Stimulated activated CD8-positive, alpha-beta memory T cell treated with anti-CD3 and anti-CD28 coated beads, Interleukin-2, amount 100 ng/mL, for 1 hour (primary cell): ENCODE measurements around the gene LHFPL6.

Experiments used
- DNase-seq, 2 donors: peaks; one replicate each; pipeline ENCODE4 v3.0.0-alpha.2; 2020; ENCODE audit warnings: low read depth in 2 of 2

The LHFPL6 gene

DNA sequence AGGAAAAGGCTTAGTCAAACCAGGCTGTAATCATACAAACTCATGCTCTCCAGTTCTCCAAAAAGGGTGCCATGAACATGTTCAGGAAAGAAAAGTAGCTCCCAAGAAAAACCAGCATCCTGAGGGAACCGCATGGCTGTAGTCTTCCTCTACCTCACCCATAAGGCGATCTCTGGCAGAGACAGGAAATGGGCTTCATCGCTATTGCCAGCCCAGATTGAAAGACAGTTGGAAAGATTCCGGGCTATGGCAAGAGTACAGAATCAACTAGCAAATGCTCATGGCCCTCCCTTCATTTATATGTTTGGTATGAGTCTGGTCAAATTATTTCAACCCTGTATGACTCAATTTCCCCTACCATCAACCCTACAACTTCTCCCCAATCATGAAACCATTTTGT, 140.1 kb downstream of the LHFPL6 start:
- no peak for DNase-seq

DNA sequence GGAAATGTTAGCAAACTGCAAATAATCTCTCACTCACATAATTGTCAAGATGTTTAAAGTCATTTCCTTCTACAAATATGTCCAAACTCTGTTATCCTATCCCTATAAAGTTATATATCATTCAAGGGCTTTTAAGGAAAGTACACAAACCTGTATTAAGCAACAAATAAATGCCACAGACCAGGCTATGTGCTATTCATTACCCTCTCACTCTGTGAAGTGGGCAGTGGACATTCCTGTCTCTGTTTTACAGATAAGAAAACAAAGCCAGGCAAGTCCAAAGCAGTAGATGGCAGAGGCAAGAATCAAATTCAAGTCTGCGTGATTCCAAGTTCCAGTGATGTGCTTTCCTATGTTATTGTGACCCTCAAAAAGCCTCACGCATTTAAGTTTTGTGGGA, 140.6 kb downstream of the LHFPL6 start:
- no peak for DNase-seq

DNA sequence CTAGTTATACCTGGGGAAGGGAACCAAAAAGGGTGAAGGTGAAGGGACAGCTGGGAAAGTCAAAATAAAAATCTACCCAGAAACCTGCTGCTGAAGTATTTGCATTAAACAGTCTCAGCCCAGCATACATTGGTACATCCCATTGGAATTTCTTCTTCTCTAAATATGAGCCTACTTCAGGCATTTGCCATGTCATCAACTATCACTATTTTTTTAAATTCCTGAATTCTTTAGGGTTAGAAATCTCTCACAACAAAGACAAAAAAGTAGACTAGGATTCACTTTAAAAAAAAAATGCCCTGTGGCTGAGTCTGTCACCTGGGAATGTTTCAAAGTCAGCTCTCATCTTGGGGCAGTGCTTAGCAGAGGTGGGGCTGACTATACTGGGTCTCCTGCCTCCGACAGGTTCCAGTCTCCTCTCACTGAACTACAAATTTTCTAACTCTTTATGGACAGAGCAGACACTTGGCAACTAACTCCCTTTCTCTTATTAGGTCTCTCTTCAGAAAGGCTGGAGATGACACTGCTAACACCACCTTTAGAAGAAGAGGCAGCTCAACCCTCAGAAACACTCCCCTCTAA, 141.2 kb downstream of the LHFPL6 start:
- DNase-seq: no peak

DNA sequence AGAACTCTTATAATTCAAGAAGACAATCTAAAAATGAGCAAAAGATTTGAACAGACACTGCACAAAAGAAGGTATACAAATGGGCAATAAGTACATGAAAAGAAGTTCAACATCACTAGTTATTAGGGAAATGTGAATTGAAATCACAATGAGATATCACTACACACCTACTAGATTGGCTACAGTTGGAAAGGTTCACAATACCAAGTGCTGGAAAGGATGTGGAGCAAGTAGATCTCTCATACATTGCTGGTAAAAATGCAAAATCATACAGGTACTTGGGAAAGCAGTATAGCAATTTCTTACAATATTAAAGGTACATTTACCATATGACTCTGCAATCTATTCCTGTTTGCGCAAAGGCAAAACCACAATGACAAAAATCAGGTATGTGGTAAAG, 145.7 kb downstream of the LHFPL6 start:
- DNase-seq: no peak

DNA sequence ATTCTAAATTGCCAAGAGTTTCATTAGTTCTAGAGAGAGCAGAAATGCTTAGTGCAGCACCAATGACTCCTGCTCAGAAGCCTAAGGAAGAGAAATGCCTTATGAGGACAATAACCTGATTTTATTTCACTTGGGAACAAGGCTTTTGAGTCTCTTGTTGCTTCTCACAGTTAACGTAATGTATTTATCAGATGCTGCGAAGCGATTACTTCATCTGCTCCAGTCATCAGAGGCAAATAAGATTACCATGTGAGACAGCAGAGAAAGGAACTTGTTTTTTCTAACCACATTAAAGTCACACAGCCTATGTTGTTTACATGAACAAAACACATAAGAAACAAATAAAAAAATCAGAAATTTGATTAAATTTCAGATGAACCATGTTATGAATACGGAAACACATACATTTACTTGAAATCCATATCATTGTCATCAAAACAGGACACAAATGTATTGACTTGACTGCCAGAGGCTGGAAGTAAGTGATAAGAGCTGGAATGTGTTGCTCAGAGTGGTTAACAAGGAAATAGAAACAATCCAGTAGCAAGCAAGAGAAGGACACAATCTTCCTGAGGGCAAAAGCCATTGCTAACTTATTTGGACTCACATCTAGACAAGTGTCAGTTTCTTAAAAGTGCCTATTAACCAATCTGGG, 147.3 kb downstream of the LHFPL6 start:
- DNase-seq: no peak

DNA sequence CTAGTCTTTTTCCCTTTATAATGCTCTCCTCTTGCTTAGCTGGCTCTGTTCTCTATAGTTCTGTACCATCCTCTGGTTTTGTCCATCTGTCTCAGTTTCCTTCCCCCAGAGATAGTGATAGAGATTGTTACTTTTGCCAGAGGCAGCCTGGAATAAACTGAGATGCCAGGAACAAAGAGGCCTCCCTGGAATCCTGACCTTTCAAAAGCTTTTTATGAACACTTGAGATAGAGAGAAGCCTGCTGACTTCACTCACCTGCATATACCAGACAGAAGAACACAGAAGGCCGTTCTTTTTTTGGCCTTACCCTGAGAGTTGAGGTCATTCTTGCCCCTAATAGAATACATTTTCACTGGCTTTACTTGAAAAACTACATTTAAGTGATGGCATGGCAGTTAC, 150.2 kb downstream of the LHFPL6 start:
- no peak for DNase-seq

DNA sequence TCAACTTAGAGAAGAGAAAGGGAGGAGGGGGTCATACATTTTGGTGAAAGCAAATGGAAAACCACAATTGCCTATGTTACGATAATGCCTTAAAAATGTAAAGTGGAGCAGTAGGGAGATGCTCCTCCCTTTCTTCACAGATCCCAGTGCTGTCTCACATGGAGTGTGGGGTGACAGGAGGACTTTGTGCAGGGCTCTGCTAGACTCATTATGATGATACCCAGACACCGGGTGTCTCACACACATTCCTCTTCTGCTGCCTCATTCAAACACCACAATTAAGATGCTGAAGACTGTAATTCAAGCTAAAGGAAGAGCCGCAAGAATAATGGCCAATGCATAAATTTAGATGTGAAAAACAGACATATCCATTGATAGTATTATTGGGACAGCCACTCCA, 150.6 kb downstream of the LHFPL6 start:
- DNase-seq: no peak

DNA sequence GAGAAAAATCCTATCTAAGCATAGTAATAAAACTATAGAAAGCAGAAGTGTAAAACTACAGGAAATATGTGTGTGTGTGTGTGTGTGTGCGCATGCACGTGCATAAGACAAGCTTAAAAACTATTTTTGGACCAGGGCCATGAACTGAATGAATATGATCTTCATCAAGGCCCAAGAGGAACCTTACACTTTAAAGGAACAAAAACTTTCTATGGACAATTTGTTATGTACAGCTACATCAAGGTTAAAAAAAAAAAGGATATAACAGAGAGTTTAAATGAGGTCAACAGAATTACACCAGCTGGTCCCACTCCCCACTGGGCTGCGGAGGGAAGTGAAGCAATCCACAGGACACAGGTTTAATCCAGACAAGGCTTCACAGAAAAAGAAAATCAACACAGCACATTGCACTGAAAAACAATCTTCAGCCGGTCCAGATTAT, 151.1 kb downstream of the LHFPL6 start:
- DNase-seq: no peak

DNA sequence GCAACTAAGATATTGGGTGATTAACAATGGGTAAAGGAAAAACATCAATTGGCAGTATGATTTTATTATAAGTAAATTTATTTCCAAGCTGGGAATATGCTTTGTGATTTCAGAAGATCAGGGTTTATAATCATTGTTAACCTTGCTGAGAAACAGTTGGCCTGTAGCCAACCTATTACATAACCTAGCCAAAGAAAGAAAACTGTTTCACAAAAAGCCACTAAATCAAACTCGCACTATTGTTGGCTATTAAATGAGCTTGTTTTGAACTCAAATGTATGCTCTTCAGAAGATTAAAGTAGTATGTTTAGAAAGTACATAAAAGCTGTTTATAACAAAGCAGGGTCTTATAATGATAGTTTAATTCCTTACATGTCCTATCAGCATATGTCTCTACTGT, 151.7 kb downstream of the LHFPL6 start:
- DNase-seq: no peak

DNA sequence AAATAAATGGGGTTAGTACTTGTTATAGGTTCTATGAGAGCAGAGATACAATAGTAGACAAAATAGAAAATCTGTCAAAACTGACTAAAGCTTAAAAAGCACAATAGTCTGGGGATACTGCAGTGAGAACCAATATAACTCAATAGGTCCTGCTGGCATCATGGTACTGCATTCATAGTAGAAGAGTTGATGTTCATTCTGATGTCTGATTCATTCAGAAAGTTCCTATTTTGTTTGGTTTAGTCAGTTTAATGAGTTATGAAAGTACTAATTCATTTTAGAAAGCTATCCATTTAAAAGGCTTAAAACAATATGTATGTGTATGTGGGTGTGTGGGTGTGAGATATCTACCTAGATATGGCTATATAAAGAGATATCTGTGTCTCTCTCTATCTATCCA, 152.8 kb downstream of the LHFPL6 start:
- DNase-seq: no peak

DNA sequence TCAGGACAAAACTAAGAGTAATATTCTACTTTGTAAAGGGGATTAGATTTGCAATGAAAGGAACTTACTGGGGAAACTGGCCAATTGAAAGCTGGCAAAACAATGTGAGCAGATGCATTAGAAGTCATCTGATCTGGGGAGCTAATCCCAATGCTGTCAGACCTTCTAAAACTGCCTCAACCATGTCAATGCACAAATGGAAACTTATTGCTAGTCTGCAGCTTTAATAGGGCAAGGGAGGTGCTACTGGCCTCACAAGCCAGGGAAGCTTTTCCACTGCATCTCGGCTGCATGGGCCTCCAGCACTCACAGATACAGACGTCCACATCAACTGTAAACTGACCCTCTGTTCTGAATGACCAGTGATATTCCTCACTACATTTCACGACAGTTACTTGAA, 154.2 kb downstream of the LHFPL6 start:
- DNase-seq: no peak

DNA sequence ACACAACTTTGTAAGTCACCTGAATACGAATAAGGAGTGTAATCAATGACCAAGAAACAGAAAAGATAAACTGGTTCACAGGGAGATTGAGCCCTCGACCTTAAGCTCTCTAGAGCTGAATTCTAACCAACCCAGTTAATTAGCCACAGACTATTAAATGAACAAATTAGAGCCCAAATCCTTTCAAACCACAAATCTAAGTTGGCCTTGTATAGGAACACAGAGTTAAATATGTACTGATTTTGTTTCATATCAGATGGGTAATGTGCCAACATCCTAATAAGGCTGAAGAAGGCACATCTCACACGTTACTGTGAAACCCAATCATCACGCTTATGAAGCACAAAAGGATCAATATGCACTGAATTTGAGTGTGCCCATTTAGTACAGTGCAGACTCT, 156.1 kb downstream of the LHFPL6 start:
- DNase-seq: no peak

DNA sequence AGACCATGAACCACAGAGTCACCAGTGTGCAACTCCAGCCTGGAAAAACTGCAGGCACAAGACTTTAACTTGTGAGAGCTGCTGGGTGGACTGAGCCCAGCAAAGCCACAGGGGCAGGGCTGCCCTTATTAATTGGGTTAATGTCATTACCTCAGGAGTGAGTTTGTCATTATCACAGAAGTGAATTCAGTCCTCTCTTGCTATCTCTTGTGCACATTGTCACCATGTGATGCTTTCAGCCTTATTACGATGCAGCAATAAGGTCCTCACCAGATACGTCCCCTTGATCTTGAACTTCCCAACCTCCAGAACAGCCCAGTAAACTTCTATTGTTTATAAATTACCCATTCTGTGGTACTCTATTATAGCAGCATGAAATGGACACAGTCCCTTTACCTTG, 158.1 kb downstream of the LHFPL6 start:
- no peak for DNase-seq

DNA sequence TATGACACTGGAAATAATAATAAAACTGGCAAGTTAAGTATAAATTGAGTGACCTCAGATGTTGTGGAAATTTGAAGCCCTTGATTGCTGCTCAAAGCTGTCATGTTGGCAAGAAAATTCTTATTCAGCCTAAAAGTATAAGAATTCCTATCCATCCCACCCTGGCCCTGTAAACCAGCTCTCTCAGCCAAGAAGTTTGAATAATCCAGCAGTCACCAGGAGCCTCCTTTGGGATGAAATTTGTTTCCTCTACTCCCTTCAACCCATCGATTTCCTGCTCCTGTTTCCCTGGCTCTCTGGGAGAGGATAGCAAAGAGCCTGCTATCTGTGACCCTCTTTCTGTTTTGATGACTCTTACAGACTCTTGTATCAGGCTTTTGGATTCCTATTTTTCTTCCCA, 169.3 kb downstream of the LHFPL6 start:
- no peak for DNase-seq

DNA sequence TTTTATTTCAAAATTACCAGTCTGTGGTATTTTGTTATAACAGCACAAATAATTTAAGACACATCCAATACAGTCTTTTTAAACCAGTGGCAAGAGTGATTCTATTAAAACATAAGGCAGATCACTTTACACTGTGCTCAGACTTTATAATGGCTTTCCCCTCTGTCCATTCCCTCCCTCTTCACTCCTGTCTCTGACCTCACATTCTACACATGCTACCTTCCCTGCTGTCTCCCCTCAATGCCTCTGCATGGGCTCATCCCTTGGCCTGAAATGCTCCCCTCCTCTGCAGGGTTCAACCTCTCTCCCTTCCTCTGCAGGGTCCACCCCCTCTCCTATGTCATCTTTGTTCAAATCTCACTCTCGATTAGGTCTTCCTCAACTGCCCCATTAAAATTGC, 170.8 kb downstream of the LHFPL6 start:
- DNase-seq: no peak

DNA sequence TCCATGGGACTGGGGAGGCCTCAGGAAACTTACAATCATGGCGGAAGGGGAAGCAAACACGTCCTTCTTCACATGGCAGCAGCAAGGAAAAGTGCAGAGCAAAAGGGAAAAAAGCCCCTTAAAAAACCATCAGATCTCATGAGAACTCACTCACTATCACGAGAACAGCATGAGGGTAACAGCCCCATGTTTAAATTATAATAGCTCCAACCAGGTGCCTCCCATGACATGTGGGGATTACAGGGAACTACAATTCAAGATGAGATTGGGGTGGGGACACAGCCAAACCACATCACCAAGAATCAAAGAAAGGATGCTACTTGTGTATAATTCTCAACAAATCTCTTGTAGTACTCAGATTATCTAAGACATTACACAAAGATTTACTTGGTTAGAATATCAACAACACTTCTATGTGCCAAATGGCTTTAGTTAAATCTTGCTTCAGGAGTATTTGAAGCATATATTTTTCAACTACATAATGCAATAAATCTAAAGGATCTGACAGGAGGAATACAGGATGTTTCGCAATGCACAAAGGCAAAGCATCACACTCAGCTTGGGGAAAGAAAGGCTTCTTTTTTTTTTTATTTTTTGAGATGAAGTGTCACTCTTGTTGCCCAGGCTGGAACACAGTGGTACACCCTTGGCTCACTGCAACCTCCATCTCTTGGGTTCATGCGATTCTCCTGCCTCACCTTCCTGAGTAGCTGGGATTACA, 180.0 kb downstream of the LHFPL6 start:
- DNase-seq: no peak

DNA sequence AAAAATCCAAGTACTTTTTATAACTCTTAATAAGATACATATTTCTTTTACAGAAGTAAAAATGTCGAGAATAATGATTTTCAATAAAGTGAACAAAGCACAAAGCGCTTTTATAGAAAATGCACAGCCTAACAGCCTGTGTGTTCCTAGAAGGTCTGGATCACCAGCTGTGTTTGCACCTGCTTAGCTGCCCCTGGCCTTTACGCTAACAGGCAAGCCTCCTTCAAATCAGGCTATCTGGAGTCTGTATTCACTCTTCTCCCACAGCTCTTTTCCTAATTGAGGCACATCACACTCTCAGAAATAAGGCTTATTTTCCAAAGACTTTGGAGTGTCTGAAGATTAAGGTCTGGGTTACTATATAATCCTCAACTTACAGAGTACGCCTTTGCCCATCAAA, 183.1 kb downstream of the LHFPL6 start:
- DNase-seq: no peak

DNA sequence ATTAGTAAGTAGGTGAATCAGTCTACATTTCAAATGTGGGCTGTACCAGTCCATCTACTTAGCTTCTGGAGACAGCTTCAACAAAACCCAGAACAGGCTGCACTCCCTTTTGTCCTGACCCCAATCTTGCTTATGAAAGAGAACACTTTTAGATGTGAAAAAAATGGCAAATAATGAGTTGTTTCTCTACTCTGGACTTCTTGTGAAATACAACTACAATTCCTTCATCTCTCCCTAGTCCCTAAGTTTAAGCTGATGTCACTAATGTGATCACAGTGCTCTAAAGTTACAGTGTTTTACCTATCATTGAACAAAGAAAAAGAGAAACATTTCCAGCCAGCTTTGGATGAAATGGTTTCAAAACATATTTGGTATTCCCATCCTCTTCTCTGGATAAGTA, 183.9 kb downstream of the LHFPL6 start:
- DNase-seq: no peak

DNA sequence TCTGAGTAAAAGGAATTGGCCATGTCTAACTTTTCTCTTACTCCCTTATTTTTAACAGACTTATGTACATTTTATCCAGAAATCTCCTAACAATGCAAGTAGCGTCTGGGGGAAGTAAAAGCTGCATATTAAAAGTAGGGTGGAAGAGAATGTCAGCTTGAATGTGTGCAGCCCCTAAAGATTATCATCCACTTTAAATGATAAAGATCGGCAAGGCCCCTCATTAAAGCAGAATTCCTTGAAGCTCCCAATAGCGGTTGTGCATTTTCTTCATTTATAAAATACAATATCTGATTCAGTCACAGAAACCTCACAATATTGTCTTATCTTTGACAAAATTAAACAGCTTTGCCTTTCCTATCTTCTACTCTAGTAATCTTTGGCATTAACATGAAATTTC, 184.6 kb downstream of the LHFPL6 start:
- DNase-seq: no peak

DNA sequence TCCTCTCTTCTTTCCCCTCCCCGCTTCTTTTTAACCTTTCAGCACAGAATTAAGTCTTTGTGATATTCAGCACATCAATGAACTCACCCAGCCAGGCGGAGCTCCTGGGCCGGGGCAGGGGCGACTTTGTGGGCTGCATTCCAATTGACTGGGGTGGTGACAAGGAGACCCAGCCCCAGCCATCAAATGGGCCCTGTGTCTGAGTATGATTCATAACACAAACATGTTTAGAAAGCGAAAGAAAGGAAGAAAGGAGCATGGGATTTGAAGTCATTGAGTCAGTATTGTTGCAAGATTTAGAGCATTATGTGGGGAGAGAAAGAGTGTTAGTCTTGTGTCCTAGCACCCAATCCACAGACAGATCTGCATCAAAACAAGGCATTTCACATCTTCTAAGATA, 185.3 kb downstream of the LHFPL6 start:
- DNase-seq: no peak

DNA sequence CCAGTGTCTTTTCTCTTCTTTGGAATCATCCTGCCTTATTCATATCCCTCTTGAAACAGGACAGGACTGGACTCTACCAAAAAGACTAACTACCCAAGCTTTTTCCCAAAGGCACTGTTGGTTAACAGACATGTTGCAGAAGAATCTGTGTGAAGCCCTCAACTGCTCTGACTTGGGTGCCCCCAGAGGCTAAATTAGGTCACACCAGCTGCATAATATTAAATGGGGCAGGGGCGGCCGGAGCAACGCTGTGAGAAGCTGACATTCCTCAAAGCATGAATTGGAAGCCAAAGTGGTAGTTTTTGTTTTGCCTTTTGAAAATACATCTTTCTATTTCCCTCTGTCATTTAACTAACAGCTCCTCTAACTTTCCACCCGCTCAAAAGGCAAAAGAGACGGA, 185.9 kb downstream of the LHFPL6 start:
- no peak for DNase-seq

DNA sequence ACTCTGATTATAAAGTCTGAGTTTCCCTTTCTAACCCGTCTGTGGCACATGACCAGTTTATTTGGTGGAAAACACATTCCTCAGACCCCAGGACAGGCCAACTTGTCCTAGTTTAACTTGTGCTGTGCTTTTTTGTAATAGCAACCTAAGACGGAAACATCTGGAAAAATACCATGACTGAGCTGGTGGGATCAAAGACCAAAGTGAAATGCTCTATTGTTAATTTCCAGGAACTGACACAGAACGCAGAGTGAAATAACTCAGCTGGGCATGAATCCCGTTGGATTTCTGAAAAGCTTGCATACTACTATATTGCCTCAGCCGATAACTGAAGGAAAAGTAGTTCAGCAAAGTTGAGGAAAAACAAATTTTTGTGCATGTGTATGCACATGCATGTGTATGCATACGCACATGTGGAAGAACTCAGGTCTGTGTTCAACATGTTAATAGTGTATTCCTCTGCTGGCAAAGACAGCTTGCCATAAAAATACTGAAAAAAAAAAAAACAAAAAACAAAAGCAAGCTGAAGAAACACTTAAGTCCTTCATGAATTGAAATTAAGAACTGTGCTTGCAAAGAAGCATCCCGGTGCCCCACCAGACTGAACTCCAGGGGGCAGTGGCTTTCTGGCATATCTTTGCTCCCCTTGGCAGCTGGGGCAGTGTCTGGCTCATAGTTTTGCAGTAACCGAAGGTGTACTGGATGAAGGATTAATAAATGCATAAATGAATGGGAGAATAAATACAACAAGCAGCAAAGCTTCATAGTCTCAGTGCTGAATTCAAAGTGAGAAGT, 187.8 kb downstream of the LHFPL6 start:
- no peak for DNase-seq

DNA sequence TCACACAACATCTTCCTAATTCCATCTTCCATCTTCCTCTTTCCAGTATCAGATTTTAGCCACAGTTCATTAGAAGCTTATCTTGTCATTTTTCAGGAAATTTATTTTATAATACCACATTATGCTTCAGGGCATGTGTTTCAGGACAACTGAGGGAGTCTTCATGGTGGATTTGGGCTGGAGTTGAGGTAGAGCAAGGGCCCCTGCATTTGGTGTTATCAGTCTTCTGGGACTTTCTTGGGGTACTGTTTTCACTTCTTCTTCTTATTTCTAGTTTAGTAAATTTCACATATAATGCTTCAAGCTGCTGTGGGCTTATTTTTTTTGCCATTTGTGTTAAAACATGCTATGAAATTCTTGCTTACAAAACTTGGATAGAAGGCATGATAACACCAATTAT, 188.7 kb downstream of the LHFPL6 start:
- DNase-seq: no peak
